WTC11 (cell line): ENCODE results near the gene ZNF804B. TPM values are rescaled to one million over a fixed set of nuclear protein-coding genes. Genes with fewer than 3 reads are reported as not detected.

Experiments used
- ATAC-seq: fragments of 200-7000 bp; cut with Tn5 transposase; 2 replicates; pipeline ENCODE4 v1.10.0; 2021; ENCODE audit warnings: mild to moderate bottlenecking, moderate library complexity
- CTCF ChIA-PET: fragments of 300-600 bp; sonication (Branson Sonifier 250); formaldehyde crosslinking; loops from one replicate; lab custom pipeline; 2021; ENCODE audit warnings: antibody characterized with exemption; lab: Charles Lee
- POLR2A ChIA-PET: fragments of 350-600 bp; sonication (Branson Sonifier 250); formaldehyde crosslinking; loops from one replicate; lab custom pipeline; 2021; ENCODE audit warnings: antibody characterized with exemption; lab: Charles Lee
- DNase-seq: peaks from one replicate; pipeline ENCODE4 v3.0.0; 2021; ENCODE audit warnings: low spot score
- H3K27ac Mint-ChIP-seq: 2 replicates; pipeline ENCODE4 v1.8.0; 2021; ENCODE audit warnings: mixed read lengths
- H3K27me3 Mint-ChIP-seq: 2 replicates; pipeline ENCODE4 v1.8.0; 2021; ENCODE audit warnings: low read depth, mild to moderate bottlenecking, moderate library complexity, mixed read lengths
- H3K36me3 Mint-ChIP-seq: 2 replicates; pipeline ENCODE4 v1.8.0; 2021; ENCODE audit warnings: mixed read lengths
- H3K4me1 Mint-ChIP-seq: 2 replicates; pipeline ENCODE4 v1.8.0; 2022; ENCODE audit warnings: mixed read lengths
- H3K4me3 Mint-ChIP-seq: 2 replicates; pipeline ENCODE4 v1.8.0; 2021; ENCODE audit warnings: mild to moderate bottlenecking, moderate library complexity, mixed read lengths
- H3K9me3 Mint-ChIP-seq: 2 replicates; pipeline ENCODE4 v1.8.0; 2021; ENCODE audit warnings: mixed read lengths
- CBFB ChIP-seq: sonication (generic); formaldehyde crosslinking; IDR thresholded peaks from 2 replicates; pipeline ENCODE4 v1.8.1; 2022; ENCODE audit warnings: mild to moderate bottlenecking, low read depth, missing genetic modification reagents
- CREM ChIP-seq: sonication (generic); formaldehyde crosslinking; IDR thresholded peaks from 2 replicates; pipeline ENCODE4 v1.8.1; 2022; ENCODE audit warnings: mild to moderate bottlenecking, missing genetic modification reagents, moderate library complexity
- ELF4 ChIP-seq: sonication (generic); formaldehyde crosslinking; IDR thresholded peaks from 2 replicates; pipeline ENCODE4 v1.8.1; 2022; ENCODE audit warnings: low read depth, mild to moderate bottlenecking, moderate library complexity, missing genetic modification reagents
- JAZF1 ChIP-seq: fragments of 250-450 bp; sonication (Bioruptor Pico); IDR thresholded peaks from 2 replicates; pipeline ENCODE4 v1.9.0; 2021; ENCODE audit warnings: moderate library complexity, mild to moderate bottlenecking, inconsistent platforms
- JUN ChIP-seq: sonication (generic); formaldehyde crosslinking; IDR thresholded peaks from 2 replicates; pipeline ENCODE4 v1.8.0; 2023; ENCODE audit warnings: mild to moderate bottlenecking, missing genetic modification reagents
- KAT7 ChIP-seq: sonication (generic); formaldehyde crosslinking; IDR thresholded peaks from 2 replicates; pipeline ENCODE4 v1.8.1; 2023; ENCODE audit warnings: missing genetic modification reagents, mild to moderate bottlenecking, borderline replicate concordance
- NR1H2 ChIP-seq: sonication (generic); formaldehyde crosslinking; IDR thresholded peaks from 2 replicates; pipeline ENCODE4 v1.9.0; 2021; ENCODE audit warnings: mild to moderate bottlenecking, moderate library complexity, missing genetic modification reagents
- OVOL2 ChIP-seq: fragments of 250-450 bp; sonication (Bioruptor Pico); IDR thresholded peaks from 2 replicates; pipeline ENCODE4 v1.9.0; 2021; ENCODE audit warnings: mild to moderate bottlenecking, borderline replicate concordance
- RORB ChIP-seq: fragments of 250-450 bp; sonication (Bioruptor Pico); IDR thresholded peaks from 2 replicates; pipeline ENCODE4 v1.9.0; 2021; ENCODE audit warnings: mild to moderate bottlenecking
- SOX15 ChIP-seq: fragments of 250-450 bp; sonication (Bioruptor Pico); IDR thresholded peaks from 2 replicates; pipeline ENCODE4 v1.9.0; 2021; ENCODE audit warnings: mild to moderate bottlenecking
- SP1 ChIP-seq: sonication (generic); formaldehyde crosslinking; conservative IDR thresholded peaks from 2 replicates; pipeline ENCODE4 v1.8.1; 2022; ENCODE audit warnings: missing genetic modification reagents
- ZNF232 ChIP-seq: sonication (generic); formaldehyde crosslinking; IDR thresholded peaks from 2 replicates; pipeline ENCODE4 v1.8.0; 2022; ENCODE audit warnings: mild to moderate bottlenecking, missing genetic modification reagents
- total RNA-seq: library from RNA; stranded (reverse); gene quantifications from 3 replicates; pipeline ENCODE4 v1.2.3, GENCODE V29; 2021
- TF ChIP-seq, protein P1 (sequence below): sonication (generic); formaldehyde crosslinking; IDR thresholded peaks from 2 replicates; pipeline ENCODE4 v1.8.0; 2023; ENCODE audit warnings: missing genetic modification reagents, mild to moderate bottlenecking, borderline replicate concordance
- TF ChIP-seq, protein P2 (sequence below): sonication (generic); formaldehyde crosslinking; IDR thresholded peaks from 2 replicates; pipeline ENCODE4 v1.8.0; 2022; ENCODE audit warnings: mild to moderate bottlenecking, missing genetic modification reagents
- TF ChIP-seq, protein P3 (sequence below): sonication (generic); formaldehyde crosslinking; IDR thresholded peaks from 2 replicates; pipeline ENCODE4 v1.8.1; 2023; ENCODE audit warnings: mild to moderate bottlenecking, missing genetic modification reagents
- TF ChIP-seq, protein P4 (sequence below): fragments of 250-450 bp; sonication (Bioruptor Pico); IDR thresholded peaks from 2 replicates; pipeline ENCODE4 v1.8.0; 2021; ENCODE audit warnings: mild to moderate bottlenecking
- TF ChIP-seq, protein P5 (sequence below): fragments of 250-450 bp; sonication (Bioruptor Pico); conservative IDR thresholded peaks from 2 replicates; pipeline ENCODE4 v1.9.0; 2021; ENCODE audit warnings: mild to moderate bottlenecking
- TF ChIP-seq, protein P6 (sequence below): sonication (generic); formaldehyde crosslinking; IDR thresholded peaks from 2 replicates; pipeline ENCODE4 v1.8.1; 2023; ENCODE audit warnings: mild to moderate bottlenecking, missing genetic modification reagents

ZNF804B gene
- total RNA-seq, 1 experiment from 2014 or later: 0.04 TPM

DNA sequence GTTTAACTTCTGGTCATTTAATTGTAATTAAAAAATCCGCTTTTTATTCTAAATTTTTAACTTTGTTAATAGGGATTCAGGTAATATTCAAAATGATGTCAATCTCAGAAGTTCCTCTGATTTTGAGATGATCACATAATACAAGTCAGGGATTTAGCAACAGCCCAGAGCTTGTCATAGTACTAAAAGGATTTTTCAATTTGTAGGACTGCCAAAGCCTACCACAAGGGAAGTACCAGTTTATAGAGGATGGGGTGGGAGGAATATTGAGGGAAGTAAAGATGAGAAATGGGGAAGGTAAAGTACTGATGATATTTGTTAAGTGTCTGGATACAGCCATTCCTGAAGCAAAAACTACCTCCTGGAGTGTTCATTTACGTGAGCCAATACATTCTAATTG is 314.3 kb downstream of the ZNF804B start:
- no peak overlapping the region for H3K27ac Mint-ChIP-seq
- peaks cover 32% of the 10 kb centered on the region for H3K9me3 Mint-ChIP-seq
- no peak overlapping the region for H3K4me3 Mint-ChIP-seq
- CTCF ChIA-PET: no interaction called here
- H3K36me3 Mint-ChIP-seq: peaks cover 21% of the 10 kb centered on the region
- peaks cover 4% of the 10 kb centered on the region for H3K4me1 Mint-ChIP-seq
- TF ChIP-seq ZNF232 (CRISPR knock-in tag) (no peak), OVOL2 (no peak), ELF4 (CRISPR knock-in tag) (no peak), NR1H2 (CRISPR knock-in tag) (no peak)
- TF ChIP-seq, protein P1, sequence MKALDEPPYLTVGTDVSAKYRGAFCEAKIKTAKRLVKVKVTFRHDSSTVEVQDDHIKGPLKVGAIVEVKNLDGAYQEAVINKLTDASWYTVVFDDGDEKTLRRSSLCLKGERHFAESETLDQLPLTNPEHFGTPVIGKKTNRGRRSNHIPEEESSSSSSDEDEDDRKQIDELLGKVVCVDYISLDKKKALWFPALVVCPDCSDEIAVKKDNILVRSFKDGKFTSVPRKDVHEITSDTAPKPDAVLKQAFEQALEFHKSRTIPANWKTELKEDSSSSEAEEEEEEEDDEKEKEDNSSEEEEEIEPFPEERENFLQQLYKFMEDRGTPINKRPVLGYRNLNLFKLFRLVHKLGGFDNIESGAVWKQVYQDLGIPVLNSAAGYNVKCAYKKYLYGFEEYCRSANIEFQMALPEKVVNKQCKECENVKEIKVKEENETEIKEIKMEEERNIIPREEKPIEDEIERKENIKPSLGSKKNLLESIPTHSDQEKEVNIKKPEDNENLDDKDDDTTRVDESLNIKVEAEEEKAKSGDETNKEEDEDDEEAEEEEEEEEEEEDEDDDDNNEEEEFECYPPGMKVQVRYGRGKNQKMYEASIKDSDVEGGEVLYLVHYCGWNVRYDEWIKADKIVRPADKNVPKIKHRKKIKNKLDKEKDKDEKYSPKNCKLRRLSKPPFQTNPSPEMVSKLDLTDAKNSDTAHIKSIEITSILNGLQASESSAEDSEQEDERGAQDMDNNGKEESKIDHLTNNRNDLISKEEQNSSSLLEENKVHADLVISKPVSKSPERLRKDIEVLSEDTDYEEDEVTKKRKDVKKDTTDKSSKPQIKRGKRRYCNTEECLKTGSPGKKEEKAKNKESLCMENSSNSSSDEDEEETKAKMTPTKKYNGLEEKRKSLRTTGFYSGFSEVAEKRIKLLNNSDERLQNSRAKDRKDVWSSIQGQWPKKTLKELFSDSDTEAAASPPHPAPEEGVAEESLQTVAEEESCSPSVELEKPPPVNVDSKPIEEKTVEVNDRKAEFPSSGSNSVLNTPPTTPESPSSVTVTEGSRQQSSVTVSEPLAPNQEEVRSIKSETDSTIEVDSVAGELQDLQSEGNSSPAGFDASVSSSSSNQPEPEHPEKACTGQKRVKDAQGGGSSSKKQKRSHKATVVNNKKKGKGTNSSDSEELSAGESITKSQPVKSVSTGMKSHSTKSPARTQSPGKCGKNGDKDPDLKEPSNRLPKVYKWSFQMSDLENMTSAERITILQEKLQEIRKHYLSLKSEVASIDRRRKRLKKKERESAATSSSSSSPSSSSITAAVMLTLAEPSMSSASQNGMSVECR (CRISPR knock-in tag): no peak
- TF ChIP-seq, protein P2, sequence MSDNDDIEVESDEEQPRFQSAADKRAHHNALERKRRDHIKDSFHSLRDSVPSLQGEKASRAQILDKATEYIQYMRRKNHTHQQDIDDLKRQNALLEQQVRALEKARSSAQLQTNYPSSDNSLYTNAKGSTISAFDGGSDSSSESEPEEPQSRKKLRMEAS (CRISPR knock-in tag): no peak
- POLR2A ChIA-PET: no interaction called here
- DNase-seq (no peak), ATAC-seq (no peak)
- no peaks in the 10 kb centered on the region for H3K27me3 Mint-ChIP-seq

DNA sequence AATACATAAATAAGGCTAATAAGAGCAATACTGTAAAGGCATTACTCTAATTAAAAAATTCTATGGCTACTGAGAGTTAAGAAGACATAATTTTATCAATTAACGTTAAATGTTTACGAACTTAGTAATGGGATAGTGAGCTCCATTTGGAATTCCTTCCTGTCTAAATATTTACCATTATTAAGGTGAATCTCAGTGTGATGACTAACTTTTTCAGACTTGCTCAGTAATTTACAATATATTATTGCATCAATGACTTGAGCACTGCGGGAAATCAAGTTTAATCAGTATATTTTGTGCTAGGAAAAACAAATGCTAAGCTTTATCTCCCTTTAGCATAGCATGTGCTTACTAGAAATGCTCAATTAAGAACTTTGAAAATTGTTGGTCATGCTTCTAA is 318.5 kb downstream of the ZNF804B start:
- POLR2A ChIA-PET: no interaction called here
- TF ChIP-seq, protein P3, sequence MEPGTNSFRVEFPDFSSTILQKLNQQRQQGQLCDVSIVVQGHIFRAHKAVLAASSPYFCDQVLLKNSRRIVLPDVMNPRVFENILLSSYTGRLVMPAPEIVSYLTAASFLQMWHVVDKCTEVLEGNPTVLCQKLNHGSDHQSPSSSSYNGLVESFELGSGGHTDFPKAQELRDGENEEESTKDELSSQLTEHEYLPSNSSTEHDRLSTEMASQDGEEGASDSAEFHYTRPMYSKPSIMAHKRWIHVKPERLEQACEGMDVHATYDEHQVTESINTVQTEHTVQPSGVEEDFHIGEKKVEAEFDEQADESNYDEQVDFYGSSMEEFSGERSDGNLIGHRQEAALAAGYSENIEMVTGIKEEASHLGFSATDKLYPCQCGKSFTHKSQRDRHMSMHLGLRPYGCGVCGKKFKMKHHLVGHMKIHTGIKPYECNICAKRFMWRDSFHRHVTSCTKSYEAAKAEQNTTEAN (CRISPR knock-in tag): no peak
- ATAC-seq (no peak), DNase-seq (no peak)
- Mint-ChIP-seq H3K9me3 (peaks cover 32% of the 10 kb centered on the region), H3K36me3 (peaks cover 21% of the 10 kb centered on the region), H3K27me3 (no peaks in the 10 kb centered on the region), H3K4me3 (no peak overlapping the region), H3K27ac (no peak overlapping the region), H3K4me1 (peaks cover 4% of the 10 kb centered on the region)
- CTCF ChIA-PET: no interaction called here

DNA sequence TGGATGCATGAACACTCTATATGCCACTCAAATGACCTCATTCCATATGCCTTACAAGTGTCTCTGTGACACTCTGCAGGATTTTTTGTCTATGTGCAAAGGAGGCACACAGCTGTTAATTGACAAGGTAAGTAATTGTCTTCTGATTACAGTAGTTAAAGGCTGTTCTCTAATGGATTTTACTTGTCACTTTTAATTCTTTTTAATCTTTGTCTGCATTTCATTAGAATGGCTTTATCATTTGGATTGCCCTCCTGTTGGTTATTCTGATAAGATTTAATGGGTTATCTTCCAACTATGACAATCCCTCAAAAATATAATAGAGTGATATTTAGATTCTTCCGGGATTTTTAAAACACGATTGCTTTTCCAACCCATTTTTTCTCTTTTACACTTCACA is 326.1 kb downstream of the ZNF804B start:
- POLR2A ChIA-PET: no interaction called here
- ATAC-seq: no peak
- TF ChIP-seq JUN (CRISPR knock-in tag): no peak
- TF ChIP-seq, protein P4, sequence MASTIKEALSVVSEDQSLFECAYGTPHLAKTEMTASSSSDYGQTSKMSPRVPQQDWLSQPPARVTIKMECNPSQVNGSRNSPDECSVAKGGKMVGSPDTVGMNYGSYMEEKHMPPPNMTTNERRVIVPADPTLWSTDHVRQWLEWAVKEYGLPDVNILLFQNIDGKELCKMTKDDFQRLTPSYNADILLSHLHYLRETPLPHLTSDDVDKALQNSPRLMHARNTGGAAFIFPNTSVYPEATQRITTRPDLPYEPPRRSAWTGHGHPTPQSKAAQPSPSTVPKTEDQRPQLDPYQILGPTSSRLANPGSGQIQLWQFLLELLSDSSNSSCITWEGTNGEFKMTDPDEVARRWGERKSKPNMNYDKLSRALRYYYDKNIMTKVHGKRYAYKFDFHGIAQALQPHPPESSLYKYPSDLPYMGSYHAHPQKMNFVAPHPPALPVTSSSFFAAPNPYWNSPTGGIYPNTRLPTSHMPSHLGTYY (CRISPR knock-in tag): no peak
- no peak for TF ChIP-seq KAT7
- TF ChIP-seq, protein P5, sequence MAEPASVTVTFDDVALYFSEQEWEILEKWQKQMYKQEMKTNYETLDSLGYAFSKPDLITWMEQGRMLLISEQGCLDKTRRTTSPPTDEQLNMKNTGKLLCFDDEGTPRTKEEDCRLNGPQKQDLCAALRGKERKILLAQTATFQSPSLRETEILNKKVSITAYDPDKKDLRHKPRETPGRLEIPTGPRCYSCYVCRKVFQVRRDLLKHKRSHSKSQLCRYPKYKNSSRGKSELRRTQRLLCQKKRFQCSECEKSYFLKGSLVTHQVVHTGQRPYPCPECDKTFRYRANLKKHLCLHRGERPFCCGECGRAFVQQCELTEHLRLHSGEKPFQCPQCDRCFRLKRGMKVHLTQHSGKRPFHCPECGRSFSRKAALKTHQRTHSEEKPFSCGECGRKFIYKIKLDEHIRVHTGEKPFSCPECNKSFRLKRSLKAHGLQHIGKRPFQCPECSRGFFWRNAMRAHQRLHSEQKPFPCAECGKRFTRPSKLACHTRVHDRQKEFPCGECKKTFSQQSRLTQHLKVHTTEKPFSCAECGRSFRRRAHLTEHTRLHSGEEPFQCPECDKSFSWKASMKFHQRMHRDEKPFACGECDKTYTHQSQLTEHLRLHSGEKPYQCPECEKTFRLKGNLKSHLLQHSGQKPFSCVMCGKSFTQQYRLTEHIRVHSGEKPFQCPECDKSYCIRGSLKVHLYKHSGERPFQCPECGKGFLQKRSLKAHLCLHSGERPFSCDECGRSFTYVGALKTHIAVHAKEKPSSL (CRISPR knock-in tag): no peak
- TF ChIP-seq JAZF1: no peak
- no peak for TF ChIP-seq SP1 (CRISPR knock-in tag)
- no peak for TF ChIP-seq CBFB (CRISPR knock-in tag)
- no peak for TF ChIP-seq RORB (CRISPR knock-in tag)
- TF ChIP-seq CREM: no peak
- TF ChIP-seq, protein P6, sequence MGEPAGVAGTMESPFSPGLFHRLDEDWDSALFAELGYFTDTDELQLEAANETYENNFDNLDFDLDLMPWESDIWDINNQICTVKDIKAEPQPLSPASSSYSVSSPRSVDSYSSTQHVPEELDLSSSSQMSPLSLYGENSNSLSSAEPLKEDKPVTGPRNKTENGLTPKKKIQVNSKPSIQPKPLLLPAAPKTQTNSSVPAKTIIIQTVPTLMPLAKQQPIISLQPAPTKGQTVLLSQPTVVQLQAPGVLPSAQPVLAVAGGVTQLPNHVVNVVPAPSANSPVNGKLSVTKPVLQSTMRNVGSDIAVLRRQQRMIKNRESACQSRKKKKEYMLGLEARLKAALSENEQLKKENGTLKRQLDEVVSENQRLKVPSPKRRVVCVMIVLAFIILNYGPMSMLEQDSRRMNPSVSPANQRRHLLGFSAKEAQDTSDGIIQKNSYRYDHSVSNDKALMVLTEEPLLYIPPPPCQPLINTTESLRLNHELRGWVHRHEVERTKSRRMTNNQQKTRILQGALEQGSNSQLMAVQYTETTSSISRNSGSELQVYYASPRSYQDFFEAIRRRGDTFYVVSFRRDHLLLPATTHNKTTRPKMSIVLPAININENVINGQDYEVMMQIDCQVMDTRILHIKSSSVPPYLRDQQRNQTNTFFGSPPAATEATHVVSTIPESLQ (CRISPR knock-in tag): no peak
- TF ChIP-seq SOX15: no peak
- TF ChIP-seq, all 79 proteins: peak for 0
- H3K4me1 Mint-ChIP-seq: peaks cover 28% of the 10 kb centered on the region
- H3K9me3 Mint-ChIP-seq: no peaks in the 10 kb centered on the region
- no peaks in the 10 kb centered on the region for H3K36me3 Mint-ChIP-seq
- CTCF ChIA-PET: no interaction called here
- no peak for DNase-seq
- no peak overlapping the region for H3K4me3 Mint-ChIP-seq
- no peak overlapping the region for H3K27ac Mint-ChIP-seq
- no peaks in the 10 kb centered on the region for H3K27me3 Mint-ChIP-seq
